Measurements from ENCODE around the gene RABGAP1L.

GRCh38 chr1:174169342-174169741, 10.0 kb downstream of the RABGAP1L start:
- TF ChIP-seq POLR2A (IDR thresholded peaks at IDR 0.05; ENCODE audit: borderline replicate concordance, extremely low read depth, insufficient read depth, insufficient read length) (no peak), YY1 (IDR thresholded peaks at IDR 0.05; ENCODE audit: extremely low read depth, insufficient replicate concordance, low read depth, low read length) (no peak), SRF (IDR thresholded peaks at IDR 0.05; ENCODE audit: low read depth) (no peak), REST (IDR thresholded peaks at IDR 0.05; ENCODE audit: low read depth) (no peak), CTCF (IDR thresholded peaks at IDR 0.05 in 2 of 3, conservative IDR thresholded peaks at IDR 0.05 in 1 of 3; ENCODE audit: borderline replicate concordance in 1 of 3, insufficient read depth in 1 of 3, low read depth in 2 of 3, low read length in 2 of 3) (no peak), EGR1 (IDR thresholded peaks at IDR 0.05; ENCODE audit: low read depth) (no peak), POLR2AphosphoS5 (IDR thresholded peaks at IDR 0.05; ENCODE audit: low read depth, low read length) (no peak)

Data from HCT116 (cell line).